Epidermal melanocyte (primary cell): ENCODE results near the gene CIDEB.
A peak's percentile ranks its signal among the peaks of the same experiment; 100 is the strongest.

ENCODE experiments used
- DNase-seq: peaks from one replicate; pipeline ENCODE4 v3.0.0; 2011; ENCODE audit warnings: low spot score; ENCODE audit not compliant: insufficient read length

The CIDEB gene

DNA sequence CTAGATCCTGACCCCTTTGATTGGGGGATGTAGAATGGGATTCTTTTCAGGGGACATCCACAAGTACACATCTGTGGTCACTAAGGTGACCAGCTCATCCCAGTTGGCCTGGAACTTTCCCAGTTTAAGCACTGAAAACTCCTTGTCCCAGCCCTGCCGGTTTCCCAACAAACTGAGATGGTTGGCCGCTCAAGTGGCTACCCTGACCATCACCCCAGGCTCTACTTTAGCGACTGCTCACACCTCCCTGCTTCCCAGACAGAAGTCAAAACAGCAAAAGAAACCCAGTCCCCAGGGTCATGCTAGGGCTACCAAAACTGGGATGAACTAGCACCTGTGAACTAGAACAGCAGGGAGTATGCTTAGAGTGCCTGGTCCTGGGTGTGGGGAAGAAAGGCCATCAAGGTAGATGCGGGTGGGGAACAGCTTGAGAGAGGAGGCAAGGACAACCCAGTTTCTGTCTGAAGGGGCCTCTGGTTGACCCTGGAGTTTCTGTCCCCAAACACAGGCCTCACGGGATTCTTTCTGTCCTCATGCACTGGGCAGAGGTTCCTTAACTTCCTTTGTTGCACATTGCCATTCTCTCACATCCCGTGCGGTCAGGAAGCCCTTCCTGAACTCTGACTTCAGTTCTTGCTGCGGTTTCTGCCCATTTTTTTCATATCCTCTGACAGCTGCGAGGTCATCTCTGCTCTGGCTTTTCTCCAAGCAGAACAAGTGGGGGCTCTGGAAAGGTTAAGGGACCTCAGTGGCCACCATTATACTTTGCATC lies 5.1 kb upstream of the CIDEB start:
- no peak for DNase-seq

DNA sequence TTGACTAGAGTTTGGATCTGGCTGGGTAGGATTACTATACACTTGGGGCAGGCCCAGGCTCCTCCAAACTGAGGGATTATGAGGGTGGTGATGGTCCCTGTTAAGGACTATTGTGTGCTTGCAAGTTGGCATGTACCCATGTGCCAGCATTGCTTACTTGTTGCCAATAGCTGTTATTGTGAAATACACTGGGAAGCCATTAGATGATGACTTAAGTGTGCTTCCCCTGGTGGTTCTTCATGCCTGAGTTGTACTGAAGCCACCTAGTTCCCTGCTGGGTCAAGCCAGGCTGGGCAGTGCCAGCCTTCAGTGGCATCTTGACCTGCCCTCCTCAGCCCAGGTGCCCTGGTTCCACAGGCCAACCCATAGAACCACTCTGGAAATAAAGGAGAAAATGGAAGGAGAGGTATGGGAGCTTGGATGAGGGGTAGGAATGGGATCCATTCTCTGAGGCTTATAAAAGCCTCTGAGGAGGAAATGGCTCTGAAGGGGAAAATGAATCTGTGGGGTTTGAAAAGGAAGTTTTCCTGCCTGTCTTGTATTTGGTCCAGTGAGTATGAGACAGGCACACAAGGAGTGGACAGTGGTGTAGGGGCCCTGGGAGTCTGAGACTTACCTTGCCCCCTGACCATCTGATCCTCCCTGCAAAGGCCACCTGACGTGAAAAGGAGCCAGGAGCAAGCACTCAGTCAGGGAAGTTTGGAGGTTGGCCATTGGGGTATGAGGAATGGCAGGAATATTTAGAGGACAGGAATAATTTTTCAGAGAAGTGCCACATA lies 4.2 kb upstream of the CIDEB start:
- DNase-seq: no peak

DNA sequence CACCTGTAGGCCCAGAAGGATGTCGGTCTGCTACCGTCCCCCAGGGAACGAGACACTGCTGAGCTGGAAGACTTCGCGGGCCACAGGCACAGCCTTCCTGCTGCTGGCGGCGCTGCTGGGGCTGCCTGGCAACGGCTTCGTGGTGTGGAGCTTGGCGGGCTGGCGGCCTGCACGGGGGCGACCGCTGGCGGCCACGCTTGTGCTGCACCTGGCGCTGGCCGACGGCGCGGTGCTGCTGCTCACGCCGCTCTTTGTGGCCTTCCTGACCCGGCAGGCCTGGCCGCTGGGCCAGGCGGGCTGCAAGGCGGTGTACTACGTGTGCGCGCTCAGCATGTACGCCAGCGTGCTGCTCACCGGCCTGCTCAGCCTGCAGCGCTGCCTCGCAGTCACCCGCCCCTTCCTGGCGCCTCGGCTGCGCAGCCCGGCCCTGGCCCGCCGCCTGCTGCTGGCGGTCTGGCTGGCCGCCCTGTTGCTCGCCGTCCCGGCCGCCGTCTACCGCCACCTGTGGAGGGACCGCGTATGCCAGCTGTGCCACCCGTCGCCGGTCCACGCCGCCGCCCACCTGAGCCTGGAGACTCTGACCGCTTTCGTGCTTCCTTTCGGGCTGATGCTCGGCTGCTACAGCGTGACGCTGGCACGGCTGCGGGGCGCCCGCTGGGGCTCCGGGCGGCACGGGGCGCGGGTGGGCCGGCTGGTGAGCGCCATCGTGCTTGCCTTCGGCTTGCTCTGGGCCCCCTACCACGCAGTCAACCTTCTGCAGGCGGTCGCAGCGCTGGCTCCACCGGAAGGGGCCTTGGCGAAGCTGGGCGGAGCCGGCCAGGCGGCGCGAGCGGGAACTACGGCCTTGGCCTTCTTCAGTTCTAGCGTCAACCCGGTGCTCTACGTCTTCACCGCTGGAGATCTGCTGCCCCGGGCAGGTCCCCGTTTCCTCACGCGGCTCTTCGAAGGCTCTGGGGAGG lies 3.1 kb upstream of the CIDEB start, which contains the start of gene LTB4R:
Gene LTB4R (plus strand): TSS at position 857 of the 959 bp plus-strand sequence. CDS start 4,150 bp downstream, outside the sequence.
- no peak for DNase-seq

DNA sequence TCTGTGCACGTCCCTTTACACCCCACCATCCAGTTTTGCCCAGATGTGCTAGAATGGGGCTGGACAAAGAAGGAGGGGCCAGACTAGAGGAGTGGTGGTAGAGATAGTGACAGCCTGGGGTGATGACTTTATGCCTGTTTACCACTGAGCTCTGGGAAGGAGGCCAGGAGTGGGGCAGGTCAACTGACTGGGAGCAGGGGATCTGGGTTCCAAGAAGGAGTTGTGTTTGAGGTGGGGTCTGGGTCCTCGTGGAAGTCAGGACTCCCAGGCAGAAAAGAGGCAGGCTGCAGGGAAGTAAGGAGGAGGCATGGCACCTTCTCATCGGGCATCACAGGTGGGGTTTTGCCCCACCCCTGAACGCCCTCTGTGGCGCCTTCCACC lies 2.5 kb upstream of the CIDEB start:
- DNase-seq: no peak

DNA sequence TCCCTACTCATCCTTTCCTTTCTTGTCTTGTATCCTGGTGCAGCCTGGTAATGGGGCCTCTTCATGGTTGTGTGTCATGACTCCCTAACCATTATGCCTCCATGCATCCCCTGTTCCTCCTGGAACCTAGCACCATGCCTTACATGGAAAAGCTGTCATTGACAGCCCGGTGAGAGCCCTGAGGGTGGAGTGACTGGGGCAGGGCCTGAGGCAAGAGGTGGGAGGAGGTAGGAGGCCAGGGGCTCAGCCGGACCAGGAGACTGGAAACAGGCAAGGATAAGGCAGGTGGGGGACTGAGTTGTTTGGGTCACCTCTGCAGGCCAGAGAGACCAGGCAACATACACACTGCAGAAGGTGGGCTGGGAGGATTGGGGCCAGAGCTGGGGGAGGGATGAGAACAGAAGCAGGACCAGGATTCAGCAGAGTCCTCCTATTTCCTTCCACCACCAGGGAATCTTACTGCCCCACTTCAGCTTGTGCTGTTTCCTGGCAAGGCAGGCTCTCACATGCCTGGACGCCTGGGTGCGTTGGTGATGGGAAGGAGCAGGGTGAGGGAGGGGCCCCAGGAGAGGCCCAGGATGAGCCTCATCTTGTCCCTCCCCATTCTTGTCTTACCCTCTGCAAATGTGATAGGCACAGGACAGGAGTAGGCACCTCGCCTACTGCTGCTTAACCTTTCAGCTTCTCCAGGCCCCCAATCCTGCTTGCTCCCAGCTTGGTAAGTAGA lies 1.9 kb upstream of the CIDEB start, which contains the start of gene LTB4R2:
Gene LTB4R2 (plus strand): TSS at position 603 of the 727 bp plus-strand sequence. CDS start 525 bp downstream, outside the sequence.
- no peak for DNase-seq

DNA sequence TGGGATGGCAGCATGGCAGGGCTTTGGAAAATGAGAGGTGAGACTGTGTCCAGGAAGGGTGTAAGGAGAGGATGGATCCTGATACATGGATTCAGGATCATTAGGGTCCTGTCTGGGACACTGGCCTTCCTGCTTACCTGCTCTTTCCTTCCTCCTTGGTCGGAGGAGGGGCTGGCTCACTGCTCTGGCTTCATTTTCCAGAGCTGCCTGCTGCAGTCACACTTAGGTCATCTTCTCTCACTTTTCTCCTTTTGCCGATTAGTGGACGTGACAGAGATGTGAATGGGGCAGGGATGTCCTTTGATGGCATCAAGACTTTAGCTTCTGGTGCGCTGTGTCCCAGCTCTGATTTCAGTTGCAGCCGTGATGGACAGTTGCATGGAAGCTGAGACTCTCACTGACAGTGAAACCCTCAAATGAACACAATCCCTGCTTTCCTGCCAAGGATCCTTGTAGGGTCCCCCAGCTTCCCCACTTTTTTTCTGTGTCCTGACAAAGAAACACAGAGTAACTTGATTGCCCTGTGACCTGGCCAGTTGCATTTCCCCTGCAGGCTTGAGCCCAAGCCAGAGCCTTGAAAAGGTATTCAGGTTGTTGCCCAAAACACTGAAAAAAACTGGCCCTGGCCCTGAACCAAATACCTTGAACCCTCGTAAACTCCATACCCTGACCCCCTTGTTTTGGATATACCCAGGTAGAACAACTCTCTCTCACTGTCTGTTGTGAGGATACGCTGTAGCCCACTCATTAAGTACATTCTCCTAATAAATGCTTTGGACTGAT lies 756 bp upstream of the CIDEB start:
- DNase-seq: no peak

DNA sequence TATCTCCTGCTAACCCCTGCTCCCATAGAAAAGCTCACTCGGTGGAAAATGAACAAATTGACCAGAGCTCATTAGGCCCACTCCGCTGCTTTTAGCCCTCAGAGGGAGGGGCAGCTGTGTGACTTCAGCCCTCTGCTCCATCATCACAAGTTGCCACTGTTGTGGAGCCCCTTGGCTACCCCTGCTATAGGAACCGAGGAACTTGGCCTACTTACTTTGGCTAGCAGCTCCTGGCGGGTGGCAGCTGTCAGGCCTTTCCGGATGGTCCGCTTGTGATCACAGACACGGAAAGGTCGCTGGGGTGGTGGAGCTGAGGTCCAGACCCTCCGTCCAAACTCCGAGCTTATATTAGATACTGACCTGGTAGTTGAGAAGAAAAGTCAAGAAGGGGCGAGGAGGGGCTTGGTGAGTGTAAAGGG lies 612 bp downstream of the CIDEB start:
- no peak for DNase-seq

DNA sequence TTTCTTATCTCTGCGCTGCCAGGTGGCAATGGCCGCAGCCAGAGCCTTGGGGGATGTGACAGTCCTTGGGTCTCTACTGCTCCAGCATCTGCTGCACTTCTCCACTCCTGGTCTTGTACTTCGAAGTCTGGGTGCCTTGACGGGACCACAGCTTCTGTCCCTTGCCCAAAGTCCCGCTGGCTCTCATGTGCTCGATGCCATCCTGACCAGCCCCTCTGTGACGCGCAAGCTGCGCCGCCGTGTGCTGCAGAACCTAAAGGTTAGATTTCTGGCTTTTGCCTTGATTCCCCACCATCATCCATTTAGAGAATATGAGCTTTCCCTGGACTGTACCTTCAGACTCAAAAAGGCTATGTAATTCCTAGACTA lies 3.8 kb downstream of the CIDEB start:
- DNase-seq: no peak

DNA sequence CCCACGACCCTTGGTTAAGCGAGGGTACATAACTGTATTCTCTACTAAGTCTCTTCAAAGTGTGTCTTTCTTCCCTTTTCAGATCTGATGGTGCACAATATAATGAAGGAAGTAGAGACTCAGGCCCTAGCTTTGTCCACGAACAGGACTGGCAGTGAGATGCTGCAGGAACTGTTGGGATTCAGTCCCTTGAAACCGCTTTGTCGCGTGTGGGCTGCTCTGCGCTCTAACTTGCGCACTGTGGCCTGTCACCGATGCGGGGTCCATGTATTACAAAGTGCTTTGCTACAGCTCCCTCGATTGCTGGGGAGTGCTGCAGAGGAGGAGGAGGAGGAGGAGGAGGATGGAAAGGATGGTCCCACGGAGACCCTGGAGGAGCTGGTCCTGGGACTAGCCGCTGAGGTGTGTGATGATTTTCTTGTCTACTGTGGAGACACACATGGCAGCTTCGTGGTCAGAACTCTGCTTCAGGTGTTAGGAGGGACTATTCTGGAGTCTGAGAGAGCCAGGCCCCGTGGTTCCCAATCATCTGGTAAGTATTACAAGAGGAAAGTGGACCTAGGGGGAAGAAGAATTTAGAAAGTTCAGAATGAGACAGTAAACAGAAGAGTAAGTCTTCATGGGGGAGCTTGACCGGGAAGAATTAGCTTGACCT lies 7.3 kb downstream of the CIDEB start:
- no peak for DNase-seq

DNA sequence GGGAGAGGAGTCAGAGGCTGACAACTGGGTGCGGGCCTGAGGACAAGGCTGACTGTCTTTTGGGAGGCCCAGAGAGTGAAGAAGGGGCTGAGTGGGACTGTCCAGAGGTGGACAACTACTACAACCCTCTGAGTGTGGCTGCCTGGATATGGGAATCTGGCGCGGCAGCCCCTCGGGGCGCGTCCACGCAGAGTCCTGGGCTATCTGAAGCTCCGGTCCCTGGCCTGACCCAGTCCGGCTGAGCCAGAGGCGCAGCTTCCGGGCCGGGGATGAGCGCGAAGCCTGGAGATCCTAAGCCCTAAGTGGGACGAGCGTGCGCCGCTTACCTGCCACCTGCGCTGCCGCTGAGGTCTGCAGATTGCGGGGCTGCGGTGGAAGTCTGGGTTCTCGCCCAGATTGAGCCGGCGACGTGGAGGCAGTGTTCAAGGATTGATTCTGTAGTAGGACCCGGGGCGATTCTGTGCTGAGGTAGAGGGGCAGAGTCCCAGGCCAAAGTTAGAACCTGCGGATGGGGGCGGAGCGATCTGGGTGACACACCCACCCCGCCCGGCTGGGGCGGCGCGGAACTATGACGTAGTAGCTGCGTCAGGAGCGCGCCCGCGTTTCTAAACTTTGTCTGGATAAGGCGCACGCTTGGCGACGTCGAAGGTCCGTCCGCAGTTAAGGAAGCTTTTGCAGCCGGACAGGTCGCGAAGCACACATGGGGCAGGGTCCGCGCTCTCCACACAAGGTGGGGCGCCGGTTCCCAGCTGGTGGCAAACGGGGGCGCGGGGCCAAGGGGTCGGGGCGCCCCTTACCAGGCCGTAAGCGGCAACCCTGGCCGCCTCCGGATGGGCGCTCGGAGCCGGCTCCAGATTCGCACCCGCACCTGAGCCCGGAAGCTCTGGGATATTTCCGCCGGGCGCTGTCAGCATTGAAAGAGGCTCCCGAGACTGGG lies 8.3 kb downstream of the CIDEB start, which contains the start of the genes DHRS1 and NOP9:
Gene DHRS1 (minus strand): TSS at position 526 of the 937 bp plus-strand sequence. CDS start 674 bp downstream, outside the sequence.
Gene NOP9 (plus strand): TSS at position 596 of the 937 bp plus-strand sequence. CDS start 105 bp downstream, at position 701.
- DNase-seq: peak; percentile 88

DNA sequence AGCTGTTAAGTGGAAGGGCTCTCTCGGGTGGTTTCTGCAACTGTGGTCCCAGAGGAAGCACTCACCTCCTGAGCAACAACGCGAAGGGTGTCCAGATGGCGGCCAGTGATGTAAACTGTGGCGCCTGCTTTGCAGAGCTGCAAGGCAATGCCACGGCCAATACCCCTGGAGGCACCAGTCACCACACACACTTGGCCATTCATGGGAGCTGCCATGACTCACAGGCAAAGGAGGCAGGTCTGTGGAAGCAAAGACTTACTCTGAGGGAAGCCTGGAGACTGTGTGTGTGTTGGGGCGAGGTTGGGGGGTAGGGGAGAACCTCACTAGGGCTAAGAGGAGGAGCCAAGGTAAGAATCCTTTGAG lies 8.9 kb downstream of the CIDEB start:
- DNase-seq: no peak

DNA sequence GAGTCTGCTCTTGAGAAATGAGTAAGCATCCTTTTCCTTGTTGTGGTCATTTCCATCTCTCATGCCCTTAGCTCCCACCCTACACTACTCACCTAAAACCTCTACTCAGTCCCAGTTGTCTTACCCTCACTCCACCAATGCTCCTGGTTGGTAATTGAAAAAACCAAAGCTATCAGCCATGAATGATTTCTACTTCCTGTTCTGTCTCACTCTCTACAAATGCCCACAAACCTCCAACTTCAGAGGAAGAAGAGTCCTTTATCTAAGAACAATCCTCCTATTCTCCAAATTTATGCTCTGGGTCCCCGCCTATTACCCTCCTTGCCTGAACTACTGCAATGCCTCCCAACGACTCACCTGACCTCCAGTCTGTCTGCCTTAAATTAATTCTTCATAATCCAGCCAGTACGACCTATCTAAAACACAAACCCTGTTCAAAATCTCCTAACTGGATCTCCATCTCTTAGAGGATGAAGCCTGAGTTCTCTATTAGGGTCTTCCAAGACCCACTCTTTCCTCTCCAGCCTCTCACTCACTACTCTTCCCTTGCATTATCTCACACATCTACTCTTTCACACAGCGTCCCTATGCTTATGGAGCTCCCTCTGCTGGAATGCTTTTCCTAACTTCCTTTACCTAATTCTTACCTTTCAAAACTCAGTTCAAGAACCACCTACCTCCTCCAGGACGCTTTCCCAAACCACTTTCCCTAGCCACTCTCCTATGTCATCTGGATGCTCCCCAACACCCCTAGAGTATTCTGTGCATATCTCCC lies 10.4 kb downstream of the CIDEB start:
- DNase-seq: no peak

DNA sequence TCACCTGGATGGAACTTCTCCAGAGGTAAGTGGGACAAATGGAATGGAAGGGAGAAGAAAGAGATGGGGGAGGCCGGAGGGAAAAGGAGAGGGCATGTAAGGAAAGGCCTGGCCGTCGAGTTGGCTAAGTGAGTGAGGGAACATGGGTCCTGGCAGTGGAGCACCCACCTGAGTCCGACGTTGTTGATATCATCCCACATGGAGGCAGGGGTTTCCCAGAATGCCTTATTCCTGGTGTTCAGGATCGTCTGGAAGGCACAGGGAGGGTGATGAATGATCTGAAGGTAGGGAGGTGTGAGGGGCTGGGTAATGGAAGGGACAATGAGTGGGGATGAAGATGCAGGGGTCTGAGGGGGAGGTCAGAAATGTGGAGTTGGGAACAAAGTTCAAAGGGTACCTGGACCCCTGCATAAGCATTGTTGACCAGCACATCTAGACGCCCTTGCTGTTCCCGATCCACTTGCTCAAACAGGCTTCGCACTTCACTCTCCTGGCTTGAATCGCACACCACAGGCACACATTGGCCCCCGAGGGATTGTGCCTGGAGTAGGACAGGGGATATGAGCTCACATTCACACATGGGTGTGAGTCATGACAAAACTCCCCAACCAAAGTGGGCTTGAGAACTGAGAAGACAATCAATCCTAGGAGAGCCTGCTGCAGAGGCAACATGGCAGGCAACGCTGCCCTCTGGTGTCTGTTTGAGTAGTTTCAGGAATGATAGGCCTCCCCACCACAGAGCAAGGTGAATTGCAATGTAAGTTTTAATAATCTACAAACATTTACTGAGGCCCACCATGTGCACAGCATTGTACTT lies 11.2 kb downstream of the CIDEB start:
- DNase-seq: peak; percentile 88

DNA sequence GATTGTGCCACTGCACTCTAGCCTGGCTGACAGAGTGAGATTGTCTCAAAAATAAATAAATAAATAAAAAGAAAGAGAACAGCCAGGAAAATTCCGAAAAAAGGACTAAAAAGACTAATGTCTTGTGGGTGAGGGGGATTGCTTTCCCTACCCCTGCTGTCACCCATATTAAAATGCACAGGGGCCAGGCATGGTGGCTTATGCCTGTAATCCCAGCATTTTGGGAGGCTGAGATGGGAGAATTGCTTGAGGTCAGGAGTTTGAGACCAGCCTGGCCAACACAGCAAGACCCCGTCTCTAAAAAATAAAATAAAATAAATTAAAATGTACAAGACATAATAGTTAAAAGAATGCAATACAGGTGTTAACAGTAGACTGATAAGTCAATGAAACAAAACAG lies 14.3 kb downstream of the CIDEB start:
- no peak for DNase-seq

DNA sequence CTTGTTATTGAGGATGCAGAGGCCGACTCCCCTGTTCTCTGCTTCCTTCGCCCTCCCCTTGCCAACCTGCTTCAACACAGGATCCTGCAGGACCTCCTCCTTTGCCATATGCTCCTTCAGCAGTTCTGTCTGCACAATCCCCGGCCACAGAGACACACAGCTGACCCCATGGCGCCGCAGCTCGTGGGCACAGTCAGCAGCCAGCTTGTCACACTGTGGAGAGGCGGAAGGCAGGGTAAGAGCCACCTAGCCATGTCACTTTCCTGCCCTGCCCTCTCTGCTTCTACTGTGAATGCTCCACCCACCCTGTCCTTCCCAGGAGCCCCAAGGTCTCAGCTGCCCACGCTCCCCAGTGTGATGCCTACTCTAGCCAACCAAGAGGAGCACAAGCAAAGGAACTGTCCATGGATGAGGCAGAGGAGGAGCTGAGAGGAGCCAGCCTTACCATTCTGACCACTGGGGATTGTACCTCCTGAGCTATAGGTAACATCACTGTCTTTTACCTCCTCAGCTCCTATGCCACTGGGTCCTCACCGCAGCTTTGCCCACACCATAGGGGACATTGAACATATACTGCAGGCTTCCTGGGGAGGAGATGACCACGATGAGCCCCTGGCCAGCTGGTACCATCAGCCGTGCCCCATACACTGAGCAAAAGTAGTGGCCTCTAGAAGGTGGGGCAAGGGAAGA lies 15.5 kb downstream of the CIDEB start:
- DNase-seq: no peak
